Effector CD8-positive, alpha-beta T cell (primary cell): ENCODE data around the gene MPZL2.
A peak's percentile ranks its signal among the peaks of the same experiment; 100 is the strongest.

Source experiments
- DNase-seq: peaks from one replicate; lab custom pipeline; 2025; lab: John Stamatoyannopoulos, UW

The MPZL2 gene

DNA sequence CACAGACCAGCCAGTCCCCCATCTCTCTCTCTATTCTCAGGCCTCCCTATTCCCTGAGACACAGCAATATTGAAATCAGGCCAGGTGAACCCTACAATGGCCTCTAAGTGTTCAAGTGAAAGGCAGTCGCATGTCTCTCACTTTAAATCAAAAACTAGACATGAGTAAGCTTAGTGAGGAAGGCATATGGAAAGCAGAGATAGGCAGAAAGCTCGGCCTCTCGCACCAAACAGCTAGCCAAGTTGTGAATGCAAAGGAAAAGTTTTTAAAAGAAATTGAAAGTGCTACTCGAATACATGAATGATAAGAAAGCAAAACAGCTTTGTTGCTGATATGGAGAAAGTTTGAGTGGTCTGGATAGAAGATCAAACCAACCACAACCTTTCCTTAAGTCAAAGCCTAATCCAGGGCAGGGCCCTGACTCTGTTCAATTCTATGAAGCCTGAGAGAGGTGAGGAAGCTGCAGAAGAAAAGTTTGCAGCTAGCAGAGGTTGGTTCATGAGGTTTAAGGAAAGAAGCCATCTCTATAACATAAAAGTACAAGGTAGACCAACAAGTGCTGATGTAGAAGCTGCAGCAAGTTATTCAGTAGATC lies 19.8 kb upstream of the MPZL2 start:
- no peak for DNase-seq

DNA sequence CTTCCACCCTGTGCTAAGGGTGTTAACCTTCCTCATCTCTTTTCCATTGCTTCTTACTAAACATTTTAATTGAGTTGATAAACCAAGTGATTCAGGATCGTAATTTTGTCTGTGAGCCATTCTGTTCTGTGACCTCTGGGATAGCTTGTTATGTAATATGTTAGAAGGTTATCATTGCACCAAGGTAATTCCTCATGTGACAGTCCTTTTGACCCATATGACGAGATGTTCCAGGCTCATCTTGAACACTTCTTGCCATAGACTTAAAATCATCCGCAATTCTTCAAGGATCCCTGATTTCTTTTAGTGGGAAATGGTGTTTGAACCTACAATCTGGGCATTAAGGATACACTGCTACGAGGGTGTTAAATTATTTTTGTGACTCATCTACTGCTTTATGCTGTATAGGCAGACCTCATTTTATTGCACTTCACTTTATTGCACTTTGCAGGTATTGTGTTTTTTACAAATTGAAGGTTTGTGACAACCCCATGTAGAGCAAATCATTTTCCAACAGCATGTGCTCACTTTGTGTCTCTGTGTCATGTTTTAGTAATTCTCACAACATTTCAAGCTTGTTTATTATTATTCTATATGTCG lies 19.0 kb upstream of the MPZL2 start:
- no peak for DNase-seq

GRCh38 chr11:118282606-118283005 lies 18.5 kb upstream of the MPZL2 start:
- no peak for DNase-seq

DNA sequence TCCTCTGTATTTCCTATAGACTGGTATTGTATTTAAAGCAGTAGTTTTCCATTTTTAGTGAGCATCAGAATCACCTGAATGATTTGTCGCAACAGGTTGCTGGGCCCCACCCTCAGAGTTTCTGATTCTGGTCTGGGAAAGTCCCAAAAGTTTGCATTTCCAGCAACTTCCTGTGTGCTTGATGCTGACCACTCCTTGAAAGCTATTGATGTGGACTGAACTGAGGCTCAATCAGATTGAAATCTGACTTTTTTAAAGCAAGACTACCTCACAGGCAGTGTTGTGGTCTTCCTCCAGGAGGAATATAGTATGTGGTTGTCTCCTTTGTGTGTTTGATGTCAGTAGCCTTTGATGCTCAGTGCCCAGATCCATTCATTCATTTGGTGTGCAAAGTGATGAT lies 17.2 kb upstream of the MPZL2 start:
- DNase-seq, result no peak

- no peak for DNase-seq
Measured at GRCh38 chr11:118277312-118277711, 13.2 kb upstream of the MPZL2 start.

DNA sequence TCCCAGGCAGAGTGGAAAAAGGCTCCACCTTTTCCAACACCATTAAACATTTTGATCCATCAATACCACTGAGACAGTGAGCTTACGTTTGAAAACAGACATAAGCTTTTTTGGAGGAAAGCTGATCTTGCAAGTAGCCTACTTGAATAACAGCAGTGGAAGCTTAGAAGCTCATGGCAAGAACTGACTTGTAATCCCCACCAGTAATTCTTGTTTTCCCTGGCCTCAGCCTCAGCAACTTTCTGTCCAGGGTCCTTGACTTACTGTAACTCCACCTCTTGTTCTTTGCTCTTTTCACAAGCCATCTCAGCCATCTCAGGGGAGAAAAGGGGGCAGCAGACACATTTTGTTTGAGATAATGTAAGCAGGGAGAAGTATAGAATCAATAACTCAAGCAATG lies 12.3 kb upstream of the MPZL2 start:
- no peak for DNase-seq

- DNase-seq, result no peak
Measured at GRCh38 chr11:118275176-118275575, 11.1 kb upstream of the MPZL2 start.

DNA sequence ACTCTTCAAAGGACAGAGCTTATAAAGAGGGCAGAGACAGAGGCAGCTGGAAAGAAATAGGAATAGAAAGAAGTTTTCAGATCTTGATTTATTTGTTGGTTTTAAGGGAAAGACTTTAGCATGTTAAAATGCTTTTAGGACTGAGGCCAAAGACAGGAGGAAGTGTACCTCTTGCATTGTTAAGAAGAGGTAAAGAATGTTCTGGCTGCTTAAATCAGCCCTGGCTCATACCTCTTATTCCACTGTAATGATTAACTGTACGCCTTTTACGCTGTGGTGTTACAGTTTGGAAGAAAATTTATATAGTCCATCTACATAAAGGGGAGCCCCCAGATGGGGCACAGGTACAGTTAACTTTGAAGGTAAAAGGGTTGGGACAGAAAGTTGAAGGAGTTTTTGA lies 10.1 kb upstream of the MPZL2 start:
- DNase-seq, result no peak

- DNase-seq, result no peak
Measured at GRCh38 chr11:118272001-118272400, 7.9 kb upstream of the MPZL2 start.

- no peak for DNase-seq
Measured at GRCh38 chr11:118267486-118267885, 3.4 kb upstream of the MPZL2 start.

DNA sequence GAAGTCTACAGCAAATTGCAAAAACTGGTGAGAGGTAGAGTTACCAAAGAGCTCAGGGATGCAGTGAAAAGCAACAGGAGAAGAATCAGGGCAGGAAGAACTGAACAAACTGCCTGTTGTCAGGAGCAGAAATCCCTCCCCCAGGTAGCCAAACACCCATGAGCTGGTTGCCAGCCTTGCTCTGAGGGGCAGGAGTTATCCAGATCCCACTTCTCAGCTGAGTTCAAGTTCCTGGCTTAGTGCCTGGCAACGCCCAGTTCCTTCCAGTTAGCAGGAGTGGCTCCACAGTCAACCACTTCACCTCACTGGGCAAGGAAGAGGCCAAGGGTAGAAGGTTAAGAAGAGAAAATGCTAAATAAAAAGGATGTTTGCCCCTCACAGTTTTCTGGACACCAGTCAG lies 1.9 kb upstream of the MPZL2 start:
- DNase-seq, result no peak

DNA sequence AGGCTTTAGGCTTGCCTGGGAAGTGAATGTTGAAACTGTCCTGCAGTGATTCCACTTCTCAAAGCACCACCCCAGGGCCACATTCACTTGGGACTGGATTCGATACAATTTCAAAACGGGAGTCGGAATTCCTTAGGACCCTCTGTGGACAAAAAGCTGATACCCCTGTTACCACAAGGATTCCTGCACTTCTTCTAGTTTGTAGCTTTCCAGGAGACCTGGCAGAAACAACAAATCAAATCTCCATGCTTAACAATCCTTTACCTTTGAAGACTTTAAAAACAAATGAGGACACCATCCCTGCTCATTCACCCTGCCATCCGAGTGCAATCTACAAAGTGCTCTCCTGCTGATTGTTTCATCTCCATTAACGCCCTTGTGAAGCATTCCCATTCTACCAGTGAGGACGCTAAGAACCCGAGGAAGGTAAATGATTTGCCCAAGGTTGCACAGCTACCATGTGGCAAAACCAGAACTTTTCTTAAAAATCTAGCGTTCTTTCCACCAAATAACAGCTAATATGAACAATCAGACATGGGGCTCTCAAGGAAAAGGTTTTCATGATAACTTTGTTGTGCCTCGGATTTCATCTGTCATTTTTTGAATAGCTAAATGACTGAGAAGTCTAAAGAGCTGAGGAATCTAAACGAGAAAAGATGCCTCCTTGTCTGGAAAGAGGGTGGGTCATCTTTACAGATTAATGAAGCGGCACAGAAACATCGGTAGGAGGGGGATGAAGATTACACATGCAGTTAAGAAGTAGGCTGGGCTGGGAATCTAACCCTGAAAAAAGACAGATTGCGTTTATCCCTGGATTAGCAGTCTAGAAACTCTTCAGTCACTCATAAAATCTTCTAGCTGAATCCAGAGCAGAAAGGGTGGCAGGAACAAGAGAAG lies 720 bp upstream of the MPZL2 start:
- no peak for DNase-seq

- no peak for DNase-seq
Measured at GRCh38 chr11:118263112-118263511, 985 bp downstream of the MPZL2 start.

GRCh38 chr11:118260353-118260752 lies 3.7 kb downstream of the MPZL2 start:
- DNase-seq, result no peak

DNA sequence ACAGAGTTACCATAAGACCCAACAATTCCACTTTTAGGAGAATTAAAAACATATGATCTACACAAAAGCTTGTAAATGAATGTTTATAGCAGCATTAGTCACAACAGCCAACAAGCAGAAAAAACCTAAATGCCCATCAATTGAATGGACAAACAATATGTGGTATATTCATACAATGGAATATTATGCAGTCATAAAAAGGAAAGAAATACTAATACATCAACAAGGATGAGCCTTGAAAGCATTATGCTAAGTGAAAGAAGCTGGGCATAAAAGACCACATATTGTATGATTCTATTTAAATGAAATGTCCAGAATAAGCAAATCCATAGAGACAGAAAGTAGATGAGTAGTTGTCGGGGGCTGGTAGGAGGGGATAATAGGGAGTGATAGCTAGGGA lies 5.0 kb downstream of the MPZL2 start:
- no peak for DNase-seq

- no peak for DNase-seq
Measured at GRCh38 chr11:118258410-118258809, 5.7 kb downstream of the MPZL2 start.

- no peak for DNase-seq
Measured at GRCh38 chr11:118252688-118253087, 11.4 kb downstream of the MPZL2 start.

GRCh38 chr11:118251858-118252652 lies 12.0 kb downstream of the MPZL2 start, which contains the start of gene MPZL3:
Gene MPZL3 (minus strand): TSS chr11:118252365. CDS start chr11:118252294, 71 bp downstream.
- peak; percentile 76 for DNase-seq

- no peak for DNase-seq
Measured at GRCh38 chr11:118247041-118247440, 17.1 kb downstream of the MPZL2 start.

DNA sequence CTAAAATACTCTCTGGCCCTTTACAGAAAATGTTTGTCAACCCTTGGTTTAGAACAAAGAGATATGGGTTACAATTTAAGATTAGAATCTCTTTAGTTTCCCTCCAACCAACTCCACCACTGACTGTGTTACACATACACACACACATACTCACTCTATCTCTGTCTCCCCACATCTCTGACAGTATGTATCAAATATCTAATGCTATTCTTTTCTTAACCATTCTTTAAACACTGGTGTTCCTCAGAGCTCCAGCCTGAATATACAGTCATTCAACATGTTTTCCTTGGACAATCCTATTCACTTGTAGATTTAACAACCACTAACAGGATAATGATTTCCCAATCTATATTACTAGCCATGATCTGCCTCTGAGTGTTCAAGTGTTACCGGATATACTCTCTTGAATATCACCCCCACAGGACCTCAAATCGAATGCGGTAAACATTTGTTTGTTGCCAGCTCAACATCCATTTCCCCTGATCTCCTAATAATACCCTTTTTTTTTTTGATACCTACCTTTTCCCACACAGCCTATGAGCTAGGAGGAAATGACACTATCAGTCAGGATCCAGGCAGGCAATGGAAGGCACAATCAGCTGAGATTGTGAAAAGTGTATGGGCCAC lies 18.0 kb downstream of the MPZL2 start:
- no peak for DNase-seq

GRCh38 chr11:118243993-118244762 lies 19.9 kb downstream of the MPZL2 start:
- DNase-seq, result no peak
